RKO (cell line): ENCODE measurements around the gene NAPB.
A peak's percentile ranks its signal among the peaks of the same experiment; 100 is the strongest.
"Not testable (repeated sequence)": the region's sequence is repeated elsewhere in the genome, so short reads cannot be mapped to it uniquely, and the experiment has no call there.

ENCODE experiments used
- DNase-seq: peaks from one replicate; pipeline ENCODE4 v3.0.0-alpha.2; 2016; ENCODE audit warnings: low spot score

The NAPB gene

DNA sequence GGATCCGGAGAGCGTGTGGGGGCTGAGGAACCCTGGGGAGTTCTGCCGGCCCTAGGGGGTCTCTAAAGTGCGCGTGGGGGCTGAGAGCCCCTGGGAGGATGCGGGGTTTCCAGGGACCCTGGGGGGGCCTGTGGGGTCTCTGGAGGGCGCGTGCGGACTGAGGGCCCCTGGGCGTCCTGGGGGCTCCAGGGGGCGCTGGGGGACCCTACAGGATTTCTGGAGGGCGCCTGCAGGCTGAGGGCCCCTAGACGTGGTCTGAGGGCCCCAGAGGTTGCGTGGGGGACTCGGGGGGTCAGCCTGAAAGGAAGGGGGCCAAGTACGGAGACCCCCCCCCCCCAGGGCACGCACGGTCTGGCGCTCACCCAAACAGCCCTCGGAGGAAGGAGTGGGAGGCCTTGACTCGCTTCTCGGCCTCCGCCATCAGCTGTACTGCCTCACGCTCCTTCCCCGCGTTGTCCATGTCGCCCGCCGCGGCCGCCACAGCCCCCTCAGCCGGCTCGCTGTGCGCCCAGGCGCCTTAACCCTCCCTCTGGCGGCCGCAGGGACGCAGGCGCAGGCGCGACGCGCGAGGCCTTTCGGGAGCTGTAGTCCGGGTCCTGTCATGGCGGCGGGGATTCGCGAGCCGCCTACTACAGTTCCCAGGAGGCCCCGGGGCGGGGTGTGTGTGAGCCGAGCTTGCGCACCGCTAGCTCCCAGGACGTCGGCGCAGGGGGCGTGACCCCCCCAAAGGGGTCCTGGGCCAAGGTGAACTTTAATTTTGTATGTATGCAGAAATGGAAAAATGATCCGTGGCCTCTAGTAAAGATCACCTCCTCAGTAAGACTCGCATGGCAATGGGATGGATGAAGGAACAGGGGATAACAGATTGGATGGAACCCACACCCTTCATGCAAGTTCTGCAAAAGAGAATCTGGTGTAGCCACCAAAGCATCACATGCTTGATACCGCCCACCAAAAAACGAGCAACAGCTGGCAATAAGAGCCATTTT, at the start of gene NAPB:
Gene NAPB, minus strand, starts transcription at position 546 of the 989 bp plus-strand sequence. Its CDS starts 86 bp downstream, at position 460.
- peak; percentile 95 for DNase-seq

DNA sequence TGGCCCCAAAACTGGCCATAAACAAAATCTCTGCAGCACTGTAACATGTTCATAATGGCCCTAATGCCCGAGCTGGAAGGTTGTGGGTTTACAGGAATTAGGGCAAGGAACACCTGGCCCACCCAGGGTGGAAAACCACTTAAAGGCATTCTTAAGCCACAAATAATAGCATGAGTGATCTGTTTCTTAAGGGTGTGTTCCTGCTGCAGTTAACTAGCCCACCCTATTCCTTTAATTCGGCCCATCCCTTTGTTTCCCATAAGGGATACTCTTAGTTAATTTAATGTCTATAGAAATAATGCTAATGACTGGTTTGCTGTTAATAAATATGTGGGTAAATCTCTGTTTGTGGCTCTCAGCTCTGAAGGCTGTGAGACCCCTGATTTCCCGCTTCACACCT, 45.7 kb upstream of the NAPB start:
- not testable (repeated sequence) for DNase-seq

DNA sequence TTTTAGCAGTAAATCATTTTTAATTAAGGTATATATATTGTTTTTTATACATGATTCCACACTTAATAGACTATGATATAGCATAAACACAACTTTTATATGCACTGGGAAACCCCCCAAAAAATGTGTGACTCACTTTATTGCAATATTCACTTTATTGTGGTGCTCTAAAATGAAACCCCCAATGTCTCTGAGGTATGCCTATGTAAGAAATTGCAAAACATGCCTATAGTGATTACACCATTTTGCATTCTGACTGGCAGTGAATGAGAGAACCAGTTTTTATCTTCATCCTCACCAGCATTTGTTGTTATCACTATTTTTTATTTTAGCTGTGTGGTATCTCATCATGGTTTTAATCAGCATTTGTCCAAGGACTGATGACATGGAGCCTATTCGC, 39.9 kb upstream of the NAPB start:
- no peak for DNase-seq

DNA sequence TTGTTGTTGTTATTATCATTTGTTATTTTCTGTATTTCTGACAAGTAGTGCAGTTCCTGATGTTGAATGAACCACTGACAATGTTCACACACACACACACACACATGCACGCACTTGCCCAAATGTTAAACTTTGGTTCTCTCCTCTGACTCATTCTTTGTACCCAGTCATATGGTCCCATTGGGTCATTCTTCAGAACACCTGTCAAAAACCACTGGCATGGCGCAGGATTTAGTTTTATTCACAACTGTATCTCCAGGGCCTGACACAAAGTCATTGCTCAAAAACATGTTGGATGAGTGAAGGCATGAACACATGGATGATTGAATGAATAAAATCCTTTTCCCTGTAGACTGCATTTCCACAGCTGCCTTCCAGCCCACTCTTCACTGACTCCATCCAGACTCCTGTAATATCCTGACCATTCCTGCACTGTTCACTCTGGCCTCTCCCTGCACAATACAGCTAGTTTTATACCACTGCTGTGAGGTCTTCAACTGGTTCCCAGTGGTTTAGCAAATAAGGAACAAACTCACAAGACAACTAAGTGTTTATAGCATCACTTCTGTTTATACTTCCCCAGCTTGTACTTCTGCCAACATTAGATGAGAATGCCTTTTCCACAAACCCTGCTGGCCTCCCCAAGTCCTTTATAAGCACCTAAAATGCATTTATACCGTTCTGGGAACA, 38.3 kb upstream of the NAPB start:
- DNase-seq, result no peak

DNA sequence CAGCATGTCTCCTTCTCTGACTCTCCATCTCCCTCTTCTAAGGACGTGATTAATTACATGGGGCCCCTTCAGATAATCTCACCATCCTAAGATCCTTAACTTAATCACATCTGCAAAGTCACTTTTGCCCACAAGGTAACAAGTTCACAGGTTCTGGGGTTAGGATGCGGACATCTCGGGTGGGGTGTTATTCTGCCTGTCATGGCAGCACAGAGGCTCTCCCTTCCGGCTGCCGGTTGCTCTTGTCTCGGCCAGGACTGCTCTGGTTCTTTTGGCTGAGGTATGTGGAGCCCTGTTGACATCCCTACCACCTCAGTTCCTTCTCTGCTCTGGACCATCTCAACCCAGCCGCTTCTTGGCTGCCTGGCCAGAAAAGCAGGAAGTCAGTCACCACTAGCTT, 35.6 kb upstream of the NAPB start:
- no peak for DNase-seq

DNA sequence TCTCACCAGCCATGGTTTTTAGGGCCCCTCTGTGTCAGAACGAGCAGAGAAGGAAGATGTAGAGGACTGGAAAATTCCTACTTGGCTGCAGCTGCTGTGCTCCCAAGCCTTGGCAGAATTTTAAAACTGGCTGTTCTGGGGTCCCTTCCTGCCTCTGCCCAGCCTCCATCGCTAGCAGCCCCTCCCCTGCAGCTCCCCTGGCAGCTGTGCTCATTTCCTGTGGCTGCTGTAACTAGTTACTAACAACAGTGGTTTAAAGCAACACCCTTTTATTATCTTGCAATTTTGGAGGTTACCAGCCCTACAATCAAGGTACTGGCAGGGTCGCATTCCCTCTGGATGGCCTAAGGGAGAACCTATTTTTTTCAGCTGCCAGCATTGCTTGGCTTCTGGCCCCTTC, 35.1 kb upstream of the NAPB start:
- no peak for DNase-seq

DNA sequence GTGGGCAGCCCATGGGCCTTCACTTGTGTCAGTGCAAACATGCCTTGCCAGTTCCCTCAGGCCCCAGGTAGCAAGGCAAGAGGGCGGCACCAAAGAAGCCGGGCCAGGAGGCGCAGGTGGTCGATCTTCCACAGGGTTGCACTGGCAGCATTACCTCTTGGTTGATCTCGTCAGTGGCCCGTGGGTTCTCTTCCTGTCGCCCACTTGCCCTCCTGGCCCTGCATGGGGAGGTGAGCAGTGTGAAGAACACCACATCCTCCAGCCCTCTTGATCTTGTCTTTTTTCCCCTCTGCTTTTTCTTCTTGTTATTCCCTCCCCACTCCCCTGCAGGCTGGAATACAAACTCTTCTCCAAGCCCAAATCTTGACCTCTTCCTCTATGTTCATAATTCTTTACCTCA, 34.4 kb upstream of the NAPB start:
- DNase-seq, result no peak

DNA sequence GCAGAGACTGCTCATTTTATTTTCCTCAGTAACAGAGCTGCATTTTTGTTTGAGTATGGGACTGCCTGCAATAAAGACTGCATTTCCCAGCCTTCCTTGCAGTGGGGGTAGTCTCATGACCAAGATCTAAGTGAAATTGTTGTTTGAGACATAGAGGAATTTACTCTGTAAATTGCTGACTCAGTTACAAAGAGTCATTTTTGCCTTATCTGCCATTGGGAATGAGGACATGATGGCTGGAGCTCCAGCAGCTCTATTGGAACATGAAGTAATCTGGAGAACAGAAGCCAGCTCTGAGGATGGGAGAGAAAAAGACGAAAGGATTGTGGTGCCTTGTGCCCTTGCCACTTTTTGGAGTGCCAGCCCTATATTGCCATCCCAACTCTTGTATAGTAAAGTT, 33.5 kb upstream of the NAPB start:
- DNase-seq, result no peak

DNA sequence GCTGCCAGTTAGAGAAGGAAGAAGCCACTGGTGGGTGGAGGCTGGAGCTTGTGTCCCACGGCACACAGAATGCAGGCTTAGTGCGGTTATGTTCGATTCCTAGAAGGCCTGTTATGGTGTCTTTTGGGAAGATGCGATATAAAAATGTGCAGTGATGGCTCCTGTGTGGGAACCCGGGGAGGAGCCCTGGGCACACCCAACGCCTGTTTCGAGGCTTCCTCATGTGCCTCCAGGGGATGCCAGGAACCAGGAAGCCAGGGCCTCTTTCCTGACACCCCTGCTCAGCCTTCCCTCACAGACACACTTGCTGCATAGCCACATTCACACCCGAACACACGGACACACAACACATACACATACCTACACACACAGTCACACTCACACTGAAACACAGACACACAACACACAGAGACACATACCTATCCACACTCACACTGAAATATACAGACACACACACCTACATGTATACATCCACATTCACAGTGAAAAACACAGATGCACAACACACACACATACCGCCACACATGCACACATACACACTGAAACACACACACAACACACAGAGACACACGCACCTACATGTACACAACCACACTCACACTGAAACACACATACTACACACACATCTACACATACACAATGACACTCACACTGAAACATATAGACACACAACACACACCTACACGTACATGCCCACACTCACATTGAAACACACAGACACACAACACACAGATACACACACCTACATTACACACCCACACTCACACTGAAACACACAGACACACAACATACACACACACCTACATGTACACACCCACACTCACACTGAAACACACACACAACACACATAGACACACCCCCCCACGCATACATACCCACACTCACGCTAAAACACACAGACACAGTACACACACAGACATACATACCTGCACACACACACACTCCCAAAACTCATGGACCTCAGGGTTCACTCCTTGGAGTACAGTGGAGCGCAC, 32.6 kb upstream of the NAPB start:
- no peak for DNase-seq

DNA sequence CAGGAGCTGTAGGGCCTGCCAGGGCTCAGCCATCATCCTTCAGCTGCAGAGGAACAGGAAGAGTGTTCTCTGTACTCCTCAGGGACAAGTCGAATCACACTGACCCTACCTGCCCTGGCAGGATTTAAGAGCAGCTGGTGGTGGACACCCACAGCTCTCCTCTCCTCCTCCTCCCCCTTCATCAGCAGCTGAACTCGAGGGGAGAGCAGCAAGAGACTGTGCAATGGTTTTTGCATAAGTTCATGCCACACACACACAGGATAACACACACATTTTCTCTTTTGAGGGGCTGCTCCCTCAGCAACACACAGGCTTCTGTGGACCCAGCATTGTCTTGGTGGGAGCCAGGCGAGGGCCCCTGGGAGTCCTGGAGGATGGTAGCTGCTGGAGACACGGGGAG, 31.5 kb upstream of the NAPB start, which contains the start of gene CST11:
Gene CST11, minus strand, starts transcription at position 101 of the 400 bp plus-strand sequence. Its CDS starts 65 bp downstream, at position 36.
- no peak for DNase-seq

DNA sequence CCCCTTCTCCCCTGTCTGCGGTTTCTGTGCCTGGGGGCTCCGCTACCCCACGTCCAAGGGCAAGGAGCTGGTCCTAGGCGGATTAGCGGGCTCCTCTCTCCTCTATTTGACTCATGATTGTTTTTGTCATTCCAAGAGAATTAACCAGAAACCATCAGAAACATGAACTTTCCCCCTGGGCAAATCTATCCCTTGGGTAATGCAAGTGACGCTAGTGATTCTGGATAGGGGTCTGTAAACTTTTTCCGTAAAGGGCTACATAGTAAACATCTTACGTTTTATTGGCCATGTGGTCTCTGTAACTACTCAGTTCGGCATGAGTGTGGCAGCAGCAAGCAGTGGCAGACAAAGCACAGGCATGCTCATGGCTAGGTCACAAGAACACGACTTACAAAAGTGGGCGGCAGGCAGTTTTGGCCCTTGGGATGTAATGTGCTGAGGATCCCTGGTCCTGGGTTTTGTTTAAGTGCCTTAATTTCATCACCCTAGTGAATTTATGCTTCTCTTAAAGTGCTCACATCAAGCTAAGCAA, 30.7 kb upstream of the NAPB start:
- DNase-seq, result no peak

DNA sequence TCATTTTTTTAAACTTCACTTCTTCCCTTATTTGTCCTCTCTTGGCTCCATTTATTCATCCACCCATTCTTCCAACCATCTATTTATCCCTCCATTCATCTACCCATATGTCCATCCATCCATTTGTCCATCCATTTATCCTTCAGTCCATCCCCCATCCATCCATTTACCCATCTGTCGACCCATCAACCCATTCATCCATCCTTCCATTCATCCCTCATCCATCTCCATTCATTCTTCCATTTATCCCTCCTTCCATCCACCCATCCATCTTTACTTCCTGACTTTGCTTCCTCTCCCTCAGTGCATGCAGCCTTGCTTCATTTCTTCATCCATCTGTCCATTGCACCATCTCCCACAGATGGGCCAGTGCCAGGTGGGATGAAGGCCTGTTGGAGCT, 29.6 kb upstream of the NAPB start:
- no peak for DNase-seq

DNA sequence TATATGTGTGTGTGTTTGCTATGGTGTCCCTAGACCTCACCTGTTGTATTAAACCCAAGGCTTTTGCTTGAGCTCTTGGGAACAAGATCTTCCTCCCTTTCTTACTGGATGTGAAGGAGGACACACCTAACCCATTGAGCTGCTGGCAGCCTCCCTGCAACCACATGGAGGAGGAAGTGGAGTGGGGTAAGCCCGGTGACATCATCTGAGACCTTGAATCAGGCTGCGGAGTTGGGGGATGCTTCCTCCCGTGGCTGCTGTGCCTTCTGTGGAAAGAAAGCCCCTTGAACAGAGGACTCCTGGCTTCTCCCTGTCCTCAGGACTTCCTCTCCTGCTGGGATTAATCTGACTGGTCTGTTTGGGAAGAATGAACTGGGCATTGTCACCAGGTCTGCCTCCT, 28.1 kb upstream of the NAPB start:
- no peak for DNase-seq

DNA sequence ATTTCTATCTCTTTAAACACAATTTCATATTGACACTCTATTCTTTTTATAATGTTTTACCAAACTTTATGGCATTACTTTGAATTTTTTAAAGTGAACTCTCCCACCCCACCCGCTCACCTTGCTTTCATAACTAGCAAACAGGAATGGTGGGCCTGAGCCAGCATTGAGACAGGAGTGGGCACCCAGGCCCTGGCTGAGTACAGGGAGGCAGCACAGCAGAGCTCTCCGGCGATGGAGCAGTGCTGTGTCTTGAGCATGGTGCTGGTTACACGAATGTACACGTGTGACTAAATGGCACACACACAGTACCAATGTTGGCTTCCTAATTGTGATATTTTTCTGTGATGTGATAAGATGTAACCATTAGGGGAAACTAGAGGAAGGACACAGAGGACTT, 26.9 kb upstream of the NAPB start:
- no peak for DNase-seq

DNA sequence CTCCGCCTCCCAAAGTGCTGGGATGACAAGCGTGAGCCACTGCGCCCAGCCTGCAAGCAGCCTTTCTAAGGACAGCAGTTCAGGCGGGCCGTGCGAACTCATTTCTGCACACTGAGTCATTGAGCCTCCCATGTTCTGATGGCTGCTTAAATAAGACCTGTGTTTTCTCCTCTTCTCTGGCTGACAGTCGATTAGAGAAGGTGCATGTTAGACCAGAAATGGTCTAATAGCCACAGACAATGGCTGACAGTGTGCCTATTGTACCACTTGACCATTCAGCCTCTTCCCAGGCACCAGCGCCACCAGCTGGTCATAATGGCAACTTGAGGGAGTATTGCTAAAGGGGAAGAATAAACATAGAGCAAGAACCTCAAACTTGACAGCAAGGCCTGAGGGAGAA, 25.2 kb upstream of the NAPB start:
- DNase-seq, result peak; percentile 23

DNA sequence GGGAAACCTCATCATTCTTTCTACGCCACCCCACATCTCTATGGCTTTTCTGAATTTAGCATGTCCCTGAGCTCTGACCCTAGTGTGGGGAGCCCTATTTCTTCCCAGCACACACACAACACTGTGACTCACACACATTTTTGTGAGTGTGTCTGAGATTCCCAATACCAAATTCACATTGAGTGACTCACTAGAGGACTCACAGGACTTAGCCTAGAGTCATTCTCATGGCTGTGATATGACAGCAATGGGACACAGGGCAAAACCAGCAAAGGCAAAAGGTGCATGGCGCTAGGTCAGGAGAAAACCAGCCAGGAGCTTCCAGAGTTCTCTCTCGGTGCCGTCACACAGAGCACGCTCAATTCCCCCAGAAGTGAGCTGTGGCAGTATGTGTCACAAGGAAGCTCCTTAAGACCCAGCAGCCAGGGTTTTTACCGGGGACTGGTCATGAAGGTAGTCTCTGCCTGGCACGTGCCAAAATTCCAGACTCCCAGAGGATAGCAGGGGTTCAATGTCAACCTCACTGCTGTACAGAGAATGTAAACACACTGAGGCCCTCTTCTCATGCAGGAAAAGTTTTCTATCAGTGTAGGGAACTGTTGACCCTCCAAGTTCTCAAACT, 24.4 kb upstream of the NAPB start:
- DNase-seq, result peak; percentile 89

DNA sequence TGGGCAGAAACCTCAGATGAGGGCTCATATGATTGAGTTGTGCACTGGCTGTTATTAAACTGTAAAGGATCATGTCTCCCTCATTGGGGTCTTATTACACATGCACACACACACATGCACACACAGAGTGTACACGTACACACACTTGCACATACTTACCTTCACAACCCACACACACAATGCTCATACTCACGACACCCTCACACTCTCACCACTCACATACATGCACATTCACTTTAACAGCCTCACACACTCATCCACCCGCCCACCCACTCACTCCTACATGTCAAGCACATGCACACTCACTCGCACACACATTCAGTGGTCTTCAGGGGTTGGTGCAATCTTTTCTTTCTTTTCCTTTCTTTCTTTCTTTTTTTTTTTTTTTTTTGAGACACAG, 23.6 kb upstream of the NAPB start:
- DNase-seq, result no peak

DNA sequence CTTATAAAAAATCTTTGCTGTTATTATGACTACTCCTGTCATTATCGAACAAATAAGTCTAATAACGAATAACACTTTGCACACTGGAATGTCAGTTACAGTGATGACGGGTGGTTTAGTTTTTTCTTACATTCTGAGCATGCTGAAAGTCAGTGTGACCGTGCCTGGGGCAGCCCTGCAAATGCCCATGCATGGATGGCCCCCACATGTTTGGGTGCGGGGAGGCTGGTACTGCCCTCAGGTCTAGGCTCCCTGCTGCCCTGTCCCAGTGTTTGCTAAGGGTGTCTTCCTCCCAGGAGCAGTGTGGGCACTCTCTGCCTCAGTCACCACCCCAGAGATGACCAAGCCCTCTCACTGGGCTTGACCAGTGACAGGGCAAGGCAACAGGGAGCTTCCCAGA, 21.1 kb upstream of the NAPB start:
- no peak for DNase-seq

DNA sequence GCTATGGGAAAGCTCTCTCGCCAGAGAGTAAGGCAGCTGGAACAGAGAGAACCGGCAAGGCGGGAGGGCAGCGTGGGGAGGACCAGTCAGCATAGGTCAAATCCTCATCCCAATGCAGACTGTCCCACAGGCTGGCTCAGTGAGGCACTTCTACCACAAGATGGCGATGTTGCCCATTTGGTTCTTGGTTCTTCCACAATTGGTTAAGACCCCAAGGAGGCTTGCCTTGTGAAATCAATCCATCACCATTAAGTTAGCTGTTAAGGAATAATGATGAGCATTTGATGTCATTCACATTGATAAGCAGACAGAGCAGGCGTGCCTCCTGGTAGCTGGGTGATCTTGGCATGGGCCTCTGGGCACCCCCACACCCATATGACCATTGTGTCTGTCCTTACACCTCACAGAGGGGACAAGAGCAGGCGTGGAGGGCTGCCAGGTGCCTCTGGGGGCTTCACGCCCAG, 20.6 kb upstream of the NAPB start:
- DNase-seq, result peak; percentile 80

DNA sequence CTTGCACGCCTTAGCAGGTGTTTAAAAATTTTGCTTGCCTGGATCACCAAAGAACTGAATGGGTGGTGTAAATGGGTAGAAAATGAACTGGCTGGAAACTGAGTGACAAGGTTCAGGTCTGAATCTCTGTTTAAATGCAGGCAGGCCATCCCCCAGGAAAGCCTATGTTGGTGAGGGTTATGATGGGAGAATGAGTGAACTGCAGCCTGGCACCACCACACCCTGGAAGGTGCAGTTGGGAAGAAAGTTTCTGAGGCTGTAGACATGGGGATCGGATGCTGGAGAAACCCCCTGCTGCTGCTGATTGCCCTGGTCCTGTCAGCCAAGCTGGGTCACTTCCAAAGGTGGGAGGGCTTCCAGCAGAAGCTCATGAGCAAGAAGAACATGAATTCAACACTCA, 18.7 kb upstream of the NAPB start:
- DNase-seq, result no peak

DNA sequence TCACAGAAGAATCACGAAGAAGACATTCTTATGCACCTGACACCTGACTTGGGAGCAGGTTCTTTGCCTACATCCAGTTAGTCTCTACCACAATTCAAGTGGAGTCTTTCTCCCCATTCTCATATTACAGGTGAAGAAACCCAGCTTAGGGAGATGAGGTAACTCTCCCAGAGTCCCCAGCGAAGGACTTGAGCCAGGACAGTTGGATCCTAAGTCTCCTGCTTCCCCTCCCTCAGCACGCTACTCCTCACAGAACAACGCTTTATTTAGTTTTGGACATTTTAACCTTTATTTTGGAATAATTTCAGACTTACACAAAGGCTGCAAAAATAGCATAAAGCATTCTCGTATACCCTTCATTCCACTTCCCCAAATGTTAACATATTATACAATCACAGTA, 17.4 kb upstream of the NAPB start:
- DNase-seq, result no peak
